Hepatocyte (in vitro differentiated cells): ENCODE results near the gene MDM2. TPM values are rescaled to one million over a fixed set of nuclear protein-coding genes. Genes with fewer than 3 reads are reported as not detected.

Experiments used
- DNase-seq: peaks from one replicate; pipeline ENCODE4 v3.0.0-alpha.2; 2016; ENCODE audit warnings: low spot score
- H2AFZ ChIP-seq: fragments of 200-600 bp; sonication (generic); 2 replicates; pipeline ENCODE4 v1.6.0; 2016; ENCODE audit warnings: antibody characterized with exemption, mild to moderate bottlenecking
- H3K27ac ChIP-seq: fragments of 200-600 bp; sonication (generic); 2 replicates; pipeline ENCODE4 v1.5.1; 2016; ENCODE audit warnings: mild to moderate bottlenecking
- H3K27me3 ChIP-seq: fragments of 200-600 bp; sonication (generic); 2 replicates; pipeline ENCODE4 v1.6.1; 2016
- H3K36me3 ChIP-seq: fragments of 200-600 bp; sonication (generic); replicated peaks from 2 replicates; pipeline ENCODE4 v1.5.1; 2016; ENCODE audit warnings: low read depth; ENCODE audit not compliant: insufficient read depth
- H3K4me1 ChIP-seq: fragments of 200-600 bp; sonication (generic); 2 replicates; pipeline ENCODE4 v1.5.1; 2016; ENCODE audit warnings: mild to moderate bottlenecking, moderate library complexity; ENCODE audit not compliant: insufficient read depth
- H3K4me2 ChIP-seq: fragments of 200-600 bp; sonication (generic); 2 replicates; pipeline ENCODE4 v1.6.0; 2016
- H3K4me3 ChIP-seq: fragments of 200-600 bp; sonication (generic); 2 replicates; pipeline ENCODE4 v1.5.1; 2016; ENCODE audit warnings: mild to moderate bottlenecking
- H3K79me2 ChIP-seq: fragments of 200-600 bp; sonication (generic); 2 replicates; pipeline ENCODE4 v1.6.0; 2017; ENCODE audit warnings: mild to moderate bottlenecking
- H3K9me2 ChIP-seq: fragments of 200-600 bp; sonication (generic); replicated peaks from 2 replicates; pipeline ENCODE4 v1.6.0; 2017; ENCODE audit warnings: mild to moderate bottlenecking; ENCODE audit not compliant: insufficient read depth
- H3K9me3 ChIP-seq: fragments of 200-600 bp; sonication (generic); 2 replicates; pipeline ENCODE4 v1.5.1; 2016; ENCODE audit warnings: low read depth, mild to moderate bottlenecking
- H4K20me1 ChIP-seq: fragments of 200-600 bp; sonication (generic); 2 replicates; pipeline ENCODE4 v1.6.0; 2016; ENCODE audit warnings: mild to moderate bottlenecking; ENCODE audit not compliant: insufficient read depth, poor library complexity, severe bottlenecking
- CTCF ChIP-seq: fragments of 200-600 bp; sonication (generic); IDR thresholded peaks from 2 replicates; pipeline ENCODE4 v1.5.1; 2016; ENCODE audit warnings: antibody characterized with exemption, mild to moderate bottlenecking; ENCODE audit not compliant: poor library complexity
- EZH2 ChIP-seq: fragments of 200-600 bp; sonication (generic); IDR thresholded peaks from 2 replicates; pipeline ENCODE4 v1.6.1; 2016; ENCODE audit warnings: antibody characterized with exemption, mild to moderate bottlenecking, borderline replicate concordance
- EZH2phosphoT487 ChIP-seq: fragments of 200-600 bp; sonication (generic); IDR thresholded peaks from one replicate; pipeline ENCODE4 v1.6.1; 2018; ENCODE audit warnings: antibody characterized with exemption, mild to moderate bottlenecking, low read depth, moderate library complexity; ENCODE audit not compliant: unreplicated experiment, severe bottlenecking
- WGBS: methylation state at CpG from one replicate; pipeline ENCODE4 v1.1.6; 2016; ENCODE audit warnings: low lambda C conversion rate; ENCODE audit errors: missing lambda C conversion rate; 5-methylcytosine and 5-hydroxymethylcytosine counted together
- polyA plus RNA-seq: library from polyadenylated mRNA; unstranded; fragments of >200 nt; fragmentation: Nextera tagmentation; extraction: Ambion mirVana; gene quantifications from 2 replicates; pipeline ENCODE4 v1.2.1, GENCODE V29; 2016
- total RNA-seq: library from RNA; depleted of rRNA; stranded (reverse); fragments of >200 nt; gene quantifications from 2 replicates; pipeline ENCODE4 v1.2.3, GENCODE V29; 2014

The MDM2 gene
- total and polyA plus RNA-seq, 2 experiments from 2014 or later, result 42.0 to 77.4 TPM

- no peaks in the 10 kb centered on the region for H4K20me1 ChIP-seq
- DNase-seq, result no peak
- no peaks in the 10 kb centered on the region for H3K9me3 ChIP-seq
- no peaks in the 10 kb centered on the region for H3K9me2 ChIP-seq
- no peak overlapping the region for H2AFZ ChIP-seq
- no peak overlapping the region for H3K4me3 ChIP-seq
- no peaks in the 10 kb centered on the region for H3K4me1 ChIP-seq
- no peak overlapping the region for H3K4me2 ChIP-seq
- H3K27ac ChIP-seq, result peak overlapping the region; percentile 31
- WGBS, result 92% methylated on average over 7 of the region's 7 CpGs
- no peak for TF ChIP-seq EZH2
- no peak for TF ChIP-seq CTCF
- no peak for TF ChIP-seq EZH2phosphoT487
- H3K27me3 ChIP-seq, result no peaks in the 10 kb centered on the region
- no peaks in the 10 kb centered on the region for H3K79me2 ChIP-seq
- no peaks in the 10 kb centered on the region for H3K36me3 ChIP-seq
Observed at GRCh38 chr12:68775121-68775630, 32.8 kb upstream of the MDM2 start.

GRCh38 chr12:68776976-68777610 lies 30.9 kb upstream of the MDM2 start:
- DNase-seq, result no peak
- Histone ChIP-seq H4K20me1 (no peaks in the 10 kb centered on the region), H2AFZ (no peak overlapping the region), H3K4me2 (no peak overlapping the region), H3K4me1 (no peaks in the 10 kb centered on the region), H3K27ac (no peak overlapping the region), H3K36me3 (no peaks in the 10 kb centered on the region), H3K79me2 (no peaks in the 10 kb centered on the region), H3K27me3 (no peaks in the 10 kb centered on the region), H3K9me2 (no peaks in the 10 kb centered on the region), H3K4me3 (no peak overlapping the region), H3K9me3 (no peaks in the 10 kb centered on the region)
- TF ChIP-seq EZH2 (no peak), CTCF (no peak), EZH2phosphoT487 (no peak)
- WGBS, result 77% methylated on average over 5 of the region's 5 CpGs

GRCh38 chr12:68779280-68779679 lies 28.7 kb upstream of the MDM2 start:
- Histone ChIP-seq H3K4me1 (no peaks in the 10 kb centered on the region), H2AFZ (no peak overlapping the region), H3K4me2 (no peak overlapping the region), H3K79me2 (no peaks in the 10 kb centered on the region), H3K36me3 (no peaks in the 10 kb centered on the region), H3K27ac (no peak overlapping the region), H3K4me3 (no peak overlapping the region), H3K9me3 (no peaks in the 10 kb centered on the region), H4K20me1 (no peaks in the 10 kb centered on the region), H3K27me3 (no peaks in the 10 kb centered on the region), H3K9me2 (no peaks in the 10 kb centered on the region)
- no peak for DNase-seq
- TF ChIP-seq EZH2 (no peak), EZH2phosphoT487 (no peak), CTCF (no peak)
